Renal cortical epithelial cell (primary cell): Measurements from ENCODE around the gene PXN. TPM values are rescaled to one million over a fixed set of nuclear protein-coding genes. Genes with fewer than 3 reads are reported as not detected.
"Not testable (repeated sequence)": the region's sequence is repeated elsewhere in the genome, so short reads cannot be mapped to it uniquely, and the experiment has no call there.

ENCODE experiments used
- DNase-seq: peaks from one replicate; pipeline ENCODE4 v3.0.0-alpha.2; 2011; ENCODE audit warnings: low read depth
- total RNA-seq: library from RNA; depleted of rRNA; stranded (reverse); fragments of >200 nt; gene quantifications from 2 replicates; pipeline ENCODE4 v1.2.3, GENCODE V29; 2014

The PXN gene
- total RNA-seq, 1 donor from 2014 or later: 63.1 TPM

DNA sequence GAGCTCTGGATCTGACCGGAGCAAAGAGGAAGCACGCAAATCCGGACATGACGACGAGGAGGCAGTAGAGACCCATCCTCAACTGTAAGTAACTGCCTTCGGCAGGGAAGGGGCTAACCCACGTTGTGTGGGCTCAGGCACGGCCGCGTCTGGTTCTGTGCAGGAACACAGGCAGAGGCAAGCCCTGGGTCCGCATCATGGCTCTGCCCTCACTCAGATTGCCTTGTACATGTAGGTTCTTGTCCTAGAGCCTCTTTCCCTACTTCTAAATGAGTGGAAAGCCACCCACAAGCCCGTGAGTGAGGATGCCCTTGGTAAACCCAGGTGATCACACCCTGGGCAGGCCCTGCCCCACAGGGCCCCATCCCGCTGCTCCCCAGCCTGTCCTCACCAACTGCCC is 55.7 kb downstream of the PXN start:
- DNase-seq: no peak

GRCh38 chr12:120207227-120207626 is 58.3 kb downstream of the PXN start:
- no peak for DNase-seq

GRCh38 chr12:120206781-120207180 is 58.7 kb downstream of the PXN start:
- not testable (repeated sequence) for DNase-seq

DNA sequence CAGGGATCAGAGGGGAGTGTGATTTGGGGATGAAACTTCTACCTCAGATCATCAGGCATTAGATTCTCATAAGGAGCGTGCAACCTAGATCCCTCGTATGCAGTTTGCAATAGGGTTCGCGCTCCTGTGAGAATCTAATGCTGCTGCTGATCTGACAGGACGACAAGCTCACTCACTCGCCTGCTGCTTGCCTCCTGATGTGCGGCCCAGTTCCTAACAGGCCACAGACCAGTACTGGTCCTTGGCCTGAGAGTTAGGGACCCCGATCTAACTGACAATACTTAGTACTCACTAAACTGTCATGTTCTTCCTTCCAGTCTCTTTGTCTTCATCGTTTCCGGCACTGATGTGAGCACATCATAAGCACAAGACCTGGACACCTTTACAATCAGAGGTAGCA is 59.3 kb downstream of the PXN start:
- no peak for DNase-seq

DNA sequence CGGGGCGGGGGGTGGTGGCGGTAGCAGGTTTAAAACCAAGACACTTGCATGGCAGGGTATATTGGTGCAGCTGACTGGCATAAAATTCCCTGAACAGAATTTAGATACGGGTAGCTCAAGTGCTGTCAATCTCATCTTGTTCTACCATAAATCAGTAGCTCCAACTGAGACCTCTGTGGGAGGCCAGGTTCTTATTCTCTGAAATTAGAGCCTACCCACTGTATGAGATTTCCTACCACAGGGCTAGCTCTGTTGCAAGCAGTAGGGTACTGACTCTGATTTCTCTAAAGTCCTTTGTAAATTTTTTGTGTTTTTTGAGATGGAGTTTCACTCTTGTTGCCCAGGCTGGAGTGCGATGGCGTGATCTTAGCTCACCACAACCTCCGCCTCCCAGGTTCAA is 61.4 kb downstream of the PXN start:
- no peak for DNase-seq

GRCh38 chr12:120200364-120200800 is 65.1 kb downstream of the PXN start:
- DNase-seq: no peak

GRCh38 chr12:120199595-120200306 is 65.8 kb downstream of the PXN start:
- peak; percentile 82 for DNase-seq

DNA sequence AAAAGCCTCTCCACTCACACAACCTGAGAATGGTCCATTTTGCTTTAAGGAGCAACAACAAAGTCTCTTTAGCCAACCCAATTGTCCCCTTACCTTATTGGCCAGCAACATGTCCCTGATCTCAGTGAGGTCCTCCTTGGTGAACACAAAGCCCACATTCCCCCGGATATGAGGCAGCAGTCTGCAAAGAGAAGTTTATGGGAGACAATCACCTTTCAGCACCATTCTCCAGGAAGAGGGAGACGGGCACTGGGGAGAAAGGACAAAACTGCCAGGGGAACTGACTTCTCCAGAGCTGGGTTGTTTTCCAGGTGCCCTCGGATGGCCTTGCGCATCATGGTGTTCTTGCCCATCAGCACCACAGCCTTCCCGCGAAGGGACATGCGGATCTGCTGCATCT is 66.5 kb downstream of the PXN start:
- no peak for DNase-seq

DNA sequence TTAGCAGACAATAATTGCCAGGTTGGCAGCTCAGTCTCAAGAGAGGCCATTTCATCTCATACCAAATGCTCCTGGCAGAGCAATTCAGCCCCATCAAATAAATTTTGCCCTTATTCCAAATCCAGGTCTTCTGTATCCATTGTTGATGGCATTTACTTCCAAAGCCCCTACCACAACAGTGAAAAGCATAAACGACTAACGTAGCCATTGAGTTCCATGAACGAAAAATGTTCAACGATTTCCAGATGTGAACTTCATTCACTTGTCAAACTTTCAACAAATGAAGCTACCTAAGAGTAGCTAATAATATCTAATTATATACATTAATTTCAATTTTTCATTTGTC is 68.0 kb downstream of the PXN start:
- no peak for DNase-seq

DNA sequence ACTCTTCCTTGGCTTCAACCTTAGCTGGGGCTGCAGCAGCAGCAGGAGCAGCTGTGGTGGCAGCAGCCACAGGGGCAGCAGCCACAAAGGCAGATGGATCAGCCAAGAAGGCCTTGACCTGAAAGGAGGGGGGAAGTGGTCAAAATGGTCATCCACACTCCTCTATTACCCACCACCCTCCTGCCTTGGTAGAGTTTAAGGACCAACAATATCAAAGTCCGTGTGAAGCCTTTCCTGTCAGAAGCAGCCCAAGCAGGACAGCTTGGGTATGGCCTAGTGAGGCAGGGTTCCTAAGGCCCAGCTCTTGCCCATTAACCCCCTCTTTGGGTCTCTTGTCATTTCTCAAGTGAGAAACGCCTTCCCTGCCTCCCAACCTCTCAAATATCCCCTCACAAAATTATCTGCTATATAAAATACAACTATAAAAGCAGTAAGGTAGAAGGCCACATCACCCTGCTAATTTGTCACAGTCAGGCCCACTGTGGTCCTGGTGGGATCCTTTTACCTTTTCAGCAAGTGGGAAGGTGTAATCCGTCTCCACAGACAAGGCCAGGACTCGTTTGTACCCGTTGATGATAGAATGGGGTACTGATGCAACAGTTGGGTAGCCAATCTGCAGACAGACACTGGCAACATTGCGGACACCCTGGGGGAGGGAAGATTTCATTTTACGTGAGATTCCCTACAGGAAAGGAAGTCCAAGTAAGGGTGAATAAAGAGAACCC is 68.6 kb downstream of the PXN start:
- DNase-seq: not testable (repeated sequence)

GRCh38 chr12:120196363-120196762 is 69.2 kb downstream of the PXN start:
- no peak for DNase-seq

- DNase-seq: peak; percentile 79
Observed at GRCh38 chr12:120194534-120195395, 70.8 kb downstream of the PXN start, which contains the start of gene GCN1. TSS of gene GCN1 (minus strand) at chr12:120194715. CDS start at chr12:120194697, 18 bp downstream.

GRCh38 chr12:120194226-120194533 is 71.3 kb downstream of the PXN start:
- DNase-seq: no peak

DNA sequence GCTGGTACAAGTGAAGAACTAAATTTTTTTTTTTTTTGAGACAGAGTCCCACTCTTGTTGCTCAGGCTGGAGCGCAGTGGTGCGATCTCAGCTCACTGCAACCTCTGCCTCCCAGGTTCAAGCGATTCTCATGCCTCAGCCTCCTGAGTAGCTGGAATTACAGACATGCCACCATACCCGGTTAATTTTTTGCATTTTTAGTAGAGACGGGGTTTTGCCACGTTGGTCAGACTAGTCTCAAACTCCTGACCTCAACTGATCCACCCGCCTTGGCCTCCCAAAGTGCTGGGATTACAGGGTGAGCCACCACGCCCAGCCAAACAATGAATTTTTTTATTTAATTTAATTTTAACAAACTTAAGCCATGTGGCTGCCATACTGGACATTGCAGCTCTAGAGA is 72.2 kb downstream of the PXN start:
- not testable (repeated sequence) for DNase-seq

- DNase-seq: no peak
Observed at GRCh38 chr12:120190985-120191480, 74.5 kb downstream of the PXN start.

DNA sequence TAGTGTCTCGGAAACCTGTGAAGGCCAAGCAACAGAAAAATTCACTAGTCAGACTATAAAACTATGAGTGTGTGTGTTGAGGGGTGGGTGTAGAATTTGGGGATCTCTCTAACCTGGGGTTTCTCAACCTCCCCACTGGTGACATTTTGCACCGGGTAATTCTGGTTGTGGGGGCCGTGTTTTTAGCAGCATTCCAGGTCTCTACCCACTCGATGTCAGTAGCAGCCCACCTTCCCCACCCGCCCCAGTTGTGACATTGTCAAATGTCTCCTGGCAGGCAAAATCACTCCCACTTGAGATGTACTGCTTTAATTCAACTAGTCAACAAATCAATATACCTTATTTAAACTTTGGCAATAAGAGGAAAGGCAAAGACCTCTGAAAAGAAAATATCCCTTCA is 75.1 kb downstream of the PXN start:
- DNase-seq: no peak

DNA sequence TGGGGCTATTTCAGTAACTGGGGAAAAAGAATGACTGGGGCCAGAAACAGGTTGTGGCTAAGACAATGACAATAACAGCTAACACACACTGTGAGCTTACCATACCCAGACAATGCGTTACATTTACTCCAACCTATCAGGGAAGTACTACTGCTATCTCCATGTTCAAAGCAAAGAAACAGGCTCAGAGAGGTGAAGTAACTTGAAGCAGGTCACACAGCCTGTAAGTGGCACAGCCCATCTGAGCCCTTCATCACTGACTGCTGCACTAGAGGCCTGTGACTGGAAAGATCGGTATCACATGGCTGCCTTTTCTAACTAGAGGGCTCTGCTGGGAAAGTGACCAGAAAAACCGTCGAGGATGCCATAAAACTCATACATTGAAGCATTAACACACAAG is 78.9 kb downstream of the PXN start:
- no peak for DNase-seq

- DNase-seq: peak; percentile 60
Observed at GRCh38 chr12:120183211-120183631, 82.3 kb downstream of the PXN start.

GRCh38 chr12:120181991-120182631 is 83.4 kb downstream of the PXN start:
- DNase-seq: peak; percentile 77

- no peak for DNase-seq
Observed at GRCh38 chr12:120180975-120181374, 84.6 kb downstream of the PXN start.

GRCh38 chr12:120175537-120175936 is 90.0 kb downstream of the PXN start:
- DNase-seq: no peak

DNA sequence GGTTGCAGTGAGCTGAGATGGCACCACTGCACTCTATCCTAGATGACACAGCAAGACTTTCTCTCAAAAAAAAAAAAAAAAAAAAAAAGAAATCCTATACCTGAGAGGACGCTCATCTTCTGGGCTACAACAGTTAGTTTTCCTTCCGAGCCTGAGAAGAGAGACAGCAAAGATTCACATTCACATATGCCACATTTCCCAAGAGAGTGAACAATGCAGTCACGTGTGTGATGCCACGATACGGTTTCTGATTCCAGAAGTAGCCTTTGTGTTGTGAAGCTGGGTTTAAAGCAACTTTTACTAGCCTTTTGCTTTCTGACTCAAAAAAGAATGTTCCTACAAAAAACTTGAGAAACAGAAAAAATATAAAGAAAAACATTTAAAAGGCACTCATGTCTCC is 90.5 kb downstream of the PXN start:
- no peak for DNase-seq
